Measurements from ENCODE around the gene SUPT3H.

Gene SUPT3H

DNA sequence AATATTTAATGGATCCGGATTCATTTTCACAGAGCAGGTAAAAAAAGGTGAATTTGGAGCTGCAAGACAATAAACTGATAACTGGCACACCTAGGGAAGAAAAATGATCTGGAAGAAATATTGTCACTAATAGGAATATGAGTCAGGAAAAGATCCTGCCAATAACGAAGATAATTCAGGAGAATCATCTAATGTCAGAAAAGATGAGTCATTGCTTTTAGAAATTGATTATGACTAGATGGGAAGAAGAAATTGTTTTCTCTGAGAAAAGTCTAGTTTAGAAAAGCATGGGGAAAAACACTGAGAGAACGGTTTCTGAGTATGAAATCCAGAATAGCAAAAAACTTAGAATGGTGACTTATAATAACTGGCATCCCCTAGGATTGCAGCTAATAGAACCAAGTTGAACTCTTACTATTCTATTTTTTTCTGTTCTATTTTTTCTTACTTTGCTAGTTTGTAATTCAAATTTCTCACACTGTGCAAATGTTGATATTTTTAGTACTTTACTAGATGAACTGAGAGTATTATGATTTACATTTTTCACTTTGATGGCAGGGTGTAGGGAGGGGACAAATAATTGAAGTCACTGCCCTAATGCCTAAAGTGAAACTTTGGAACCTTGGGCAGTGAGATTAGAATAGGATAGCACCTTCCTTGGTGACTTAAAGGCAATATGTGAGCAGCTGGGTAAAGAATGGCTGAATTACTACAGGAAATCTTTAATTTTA lies 38.2 kb upstream of the SUPT3H start:
- TF ChIP-seq GATA3 (IDR thresholded peaks at IDR 0.05; ENCODE audit: low read depth, low read length) (no peak), GATA2 (IDR thresholded peaks at IDR 0.05; ENCODE audit: low read depth, low read length) (no peak)

DNA sequence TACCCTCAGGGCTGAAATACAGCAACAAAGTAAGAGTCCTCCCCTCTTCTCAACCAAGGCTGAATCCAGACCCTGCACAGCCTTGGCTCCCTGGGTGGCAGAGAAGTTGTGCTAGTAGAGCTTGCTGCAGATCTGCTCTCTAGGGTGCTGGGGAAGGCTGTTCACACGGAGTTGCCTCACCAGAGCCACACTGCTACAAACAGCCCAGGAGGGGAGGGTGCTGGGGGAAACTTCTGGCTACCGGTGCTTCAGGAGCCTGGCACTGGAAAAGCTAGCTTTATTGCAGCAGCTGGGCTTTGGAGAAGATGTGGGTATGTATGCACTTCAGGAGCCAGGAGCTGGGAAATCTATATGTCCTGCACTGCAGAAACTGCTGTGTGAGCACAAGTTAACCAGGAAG lies 37.6 kb upstream of the SUPT3H start:
- TF ChIP-seq GATA3 (IDR thresholded peaks at IDR 0.05; ENCODE audit: low read depth, low read length) (no peak), GATA2 (IDR thresholded peaks at IDR 0.05; ENCODE audit: low read depth, low read length) (no peak)

DNA sequence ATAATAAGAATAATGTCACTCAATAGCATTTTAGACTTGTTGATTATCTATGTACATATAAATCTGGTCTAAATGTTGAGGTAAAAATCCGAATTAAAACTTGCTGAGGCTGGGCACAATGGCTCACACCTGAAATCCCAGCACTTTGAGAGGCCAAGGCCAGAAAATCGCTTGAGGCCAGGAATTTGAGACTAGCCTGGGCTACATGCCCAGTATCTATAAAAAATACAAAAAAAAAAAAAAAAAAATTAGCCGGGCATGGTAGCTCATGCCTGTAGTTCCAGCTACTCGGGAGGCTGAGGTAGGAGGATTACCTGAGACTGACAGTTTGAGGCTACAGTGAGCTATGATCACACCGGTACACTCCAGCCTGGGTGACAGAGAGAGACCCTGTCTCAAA lies 34.2 kb upstream of the SUPT3H start:
- no peak for TF ChIP-seq GATA2 (IDR thresholded peaks at IDR 0.05; ENCODE audit: low read depth, low read length)
- TF ChIP-seq GATA3 (IDR thresholded peaks at IDR 0.05; ENCODE audit: low read depth, low read length): no peak

DNA sequence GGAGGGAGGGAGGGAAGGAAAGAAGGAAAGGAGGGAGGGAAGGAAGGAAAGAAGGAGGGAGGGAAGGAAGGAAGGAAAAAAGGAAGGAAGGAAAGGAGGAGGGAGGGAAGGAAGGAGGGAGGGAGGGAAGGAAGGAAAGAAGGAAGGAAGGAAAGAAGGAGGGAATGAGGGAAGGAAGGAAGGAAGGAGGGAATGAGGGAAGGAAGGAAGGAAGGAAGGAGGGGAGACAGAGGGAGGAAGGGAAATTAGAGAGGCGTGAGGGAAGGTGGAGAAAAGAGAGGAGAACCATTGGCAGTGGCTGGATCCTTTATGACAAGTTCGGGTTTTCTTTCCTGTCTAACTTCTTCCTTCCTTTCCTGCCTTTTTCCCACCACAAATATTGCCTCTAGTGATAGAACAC lies 22.3 kb upstream of the SUPT3H start:
- TF ChIP-seq GATA3 (IDR thresholded peaks at IDR 0.05; ENCODE audit: low read depth, low read length) (no peak), GATA2 (IDR thresholded peaks at IDR 0.05; ENCODE audit: low read depth, low read length) (no peak)

DNA sequence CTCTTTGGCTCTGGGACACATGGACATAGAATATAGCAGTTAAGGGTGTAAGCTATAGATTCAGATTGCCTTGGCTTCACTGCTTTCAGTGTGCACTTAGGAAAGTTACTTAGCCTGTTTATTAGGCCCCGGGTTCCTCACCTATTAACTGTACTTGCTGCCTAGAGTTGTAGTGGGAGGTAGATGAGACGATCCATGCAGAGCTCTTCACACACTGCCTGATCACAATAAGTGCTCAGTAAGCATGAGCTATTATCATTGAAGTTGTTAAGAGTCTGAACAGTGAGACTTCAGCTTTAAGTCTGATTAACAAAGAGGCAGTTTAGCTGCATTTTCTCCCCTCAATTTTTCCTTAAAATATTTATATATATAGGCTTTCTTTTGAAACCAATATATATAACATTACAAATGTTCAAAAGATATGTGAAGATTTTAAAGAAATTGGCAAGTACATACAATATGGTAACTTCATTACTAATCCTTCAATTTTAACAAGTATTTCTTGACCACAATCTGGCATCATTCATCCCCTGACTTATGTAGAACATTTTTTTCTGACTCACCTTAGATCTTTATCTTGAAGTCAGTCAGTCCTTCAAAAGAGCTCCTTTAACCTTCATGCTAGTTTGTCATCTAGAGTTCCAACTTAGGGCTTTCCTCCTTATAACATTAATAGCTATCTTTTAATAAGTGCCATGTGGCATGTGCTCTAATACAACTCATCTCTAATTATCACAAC lies 20.5 kb upstream of the SUPT3H start:
- TF ChIP-seq GATA3 (IDR thresholded peaks at IDR 0.05; ENCODE audit: low read depth, low read length): no peak
- no peak for TF ChIP-seq GATA2 (IDR thresholded peaks at IDR 0.05; ENCODE audit: low read depth, low read length)

DNA sequence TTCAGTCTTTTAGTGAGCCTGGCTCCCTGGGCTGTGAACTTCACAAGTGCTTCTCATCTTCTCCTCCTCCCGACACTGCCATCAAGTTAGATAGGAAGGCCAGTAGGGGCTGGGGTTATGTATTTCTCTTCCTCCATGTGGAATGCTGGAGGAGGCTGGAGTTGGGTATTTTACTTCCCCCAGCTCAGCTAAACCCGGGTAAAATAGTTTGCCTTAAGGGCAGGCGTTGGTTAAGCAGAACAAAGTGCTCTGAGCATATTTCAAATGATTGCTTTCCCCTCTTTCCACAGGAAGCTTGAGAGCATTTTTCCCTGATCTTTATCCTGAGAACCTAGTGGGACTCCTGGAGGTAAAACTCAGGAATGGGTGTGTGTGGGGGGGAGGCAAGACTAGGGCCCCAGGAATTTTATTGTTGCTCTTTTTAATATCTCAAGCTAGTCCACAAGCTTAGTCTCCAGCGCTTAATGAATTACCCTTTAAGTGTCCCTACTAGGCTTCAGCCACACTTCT lies 16.9 kb upstream of the SUPT3H start:
- TF ChIP-seq GATA3 (IDR thresholded peaks at IDR 0.05; ENCODE audit: low read depth, low read length) (no peak), GATA2 (IDR thresholded peaks at IDR 0.05; ENCODE audit: low read depth, low read length) (no peak)

DNA sequence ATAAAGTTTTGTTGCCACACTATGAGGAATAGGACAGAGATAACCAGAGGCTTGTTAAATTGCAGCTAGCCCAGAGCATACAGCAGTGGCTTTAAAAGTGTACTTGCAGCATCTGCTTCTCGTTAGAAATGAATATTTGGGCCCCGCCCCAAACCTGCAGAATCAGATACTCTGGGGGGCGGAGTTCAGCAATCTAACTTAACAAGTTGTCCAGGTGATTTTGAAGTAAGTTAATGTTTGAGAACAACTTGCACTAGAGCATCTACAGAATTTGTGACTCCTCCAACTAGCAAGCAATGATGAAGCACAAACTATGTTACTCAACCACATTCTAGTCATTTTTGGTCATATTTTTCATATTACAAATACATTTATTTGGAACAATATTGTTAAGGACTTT lies 10.6 kb upstream of the SUPT3H start:
- no peak for TF ChIP-seq GATA2 (IDR thresholded peaks at IDR 0.05; ENCODE audit: low read depth, low read length)
- no peak for TF ChIP-seq GATA3 (IDR thresholded peaks at IDR 0.05; ENCODE audit: low read depth, low read length)

DNA sequence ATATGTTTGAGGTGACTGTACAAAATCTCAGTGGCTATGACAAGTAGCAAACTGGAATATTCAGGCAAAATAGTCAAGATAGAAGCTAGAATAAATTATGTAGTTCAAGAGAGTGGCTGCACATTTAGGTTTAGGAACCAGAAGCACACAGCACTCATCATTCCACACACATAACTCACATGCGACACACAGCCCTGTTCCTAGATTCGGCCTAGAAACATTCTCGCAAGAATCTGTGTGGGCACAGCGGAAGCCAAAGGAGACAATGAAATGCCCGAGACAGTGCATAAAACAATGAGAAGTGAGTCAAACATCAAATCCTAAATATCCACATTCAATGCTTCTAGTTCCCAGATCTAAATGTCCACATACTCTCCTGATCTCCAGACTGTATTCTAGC lies 9.5 kb upstream of the SUPT3H start:
- TF ChIP-seq GATA2 (IDR thresholded peaks at IDR 0.05; ENCODE audit: low read depth, low read length): no peak
- TF ChIP-seq GATA3 (IDR thresholded peaks at IDR 0.05; ENCODE audit: low read depth, low read length): no peak

DNA sequence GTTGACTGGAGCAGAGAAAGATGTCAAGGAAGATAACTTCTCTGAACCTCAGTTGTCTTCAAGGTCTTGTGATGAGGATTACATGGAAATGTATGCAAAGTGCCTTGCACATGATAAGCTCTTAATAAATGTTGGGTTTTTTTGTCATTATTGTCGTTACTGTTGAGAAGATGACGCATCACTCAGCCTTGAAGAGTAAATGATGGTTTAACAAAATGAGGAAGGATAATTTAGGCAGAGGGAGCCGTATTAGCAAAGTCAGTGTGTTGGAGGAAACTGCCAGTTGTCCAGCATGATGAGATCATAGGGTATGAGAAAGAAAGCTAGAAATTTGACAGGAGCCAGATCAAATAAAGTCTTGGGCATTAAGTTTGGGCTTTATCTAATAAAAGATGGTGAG lies 8.8 kb upstream of the SUPT3H start:
- TF ChIP-seq GATA2 (IDR thresholded peaks at IDR 0.05; ENCODE audit: low read depth, low read length): no peak
- no peak for TF ChIP-seq GATA3 (IDR thresholded peaks at IDR 0.05; ENCODE audit: low read depth, low read length)

DNA sequence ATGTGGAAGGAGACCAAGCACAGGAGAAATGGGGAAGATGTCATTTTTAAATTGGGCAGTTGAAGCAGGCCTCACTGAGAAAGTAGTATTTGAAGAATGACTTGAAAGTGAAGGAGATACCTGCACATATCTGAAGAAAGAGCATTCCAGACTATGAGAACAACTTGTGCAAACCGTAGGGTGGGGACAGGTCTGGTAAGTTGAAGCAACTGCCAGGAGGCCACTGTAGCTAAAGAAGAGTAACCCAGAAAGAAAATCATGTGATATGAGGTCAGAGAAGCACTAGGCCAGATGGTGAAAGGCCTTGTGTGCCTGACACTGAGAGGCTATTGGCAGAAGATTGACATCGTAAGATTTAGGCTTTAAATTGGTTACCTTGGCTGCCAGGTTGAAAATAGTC lies 4.7 kb upstream of the SUPT3H start:
- no peak for TF ChIP-seq GATA3 (IDR thresholded peaks at IDR 0.05; ENCODE audit: low read depth, low read length)
- TF ChIP-seq GATA2 (IDR thresholded peaks at IDR 0.05; ENCODE audit: low read depth, low read length): no peak

DNA sequence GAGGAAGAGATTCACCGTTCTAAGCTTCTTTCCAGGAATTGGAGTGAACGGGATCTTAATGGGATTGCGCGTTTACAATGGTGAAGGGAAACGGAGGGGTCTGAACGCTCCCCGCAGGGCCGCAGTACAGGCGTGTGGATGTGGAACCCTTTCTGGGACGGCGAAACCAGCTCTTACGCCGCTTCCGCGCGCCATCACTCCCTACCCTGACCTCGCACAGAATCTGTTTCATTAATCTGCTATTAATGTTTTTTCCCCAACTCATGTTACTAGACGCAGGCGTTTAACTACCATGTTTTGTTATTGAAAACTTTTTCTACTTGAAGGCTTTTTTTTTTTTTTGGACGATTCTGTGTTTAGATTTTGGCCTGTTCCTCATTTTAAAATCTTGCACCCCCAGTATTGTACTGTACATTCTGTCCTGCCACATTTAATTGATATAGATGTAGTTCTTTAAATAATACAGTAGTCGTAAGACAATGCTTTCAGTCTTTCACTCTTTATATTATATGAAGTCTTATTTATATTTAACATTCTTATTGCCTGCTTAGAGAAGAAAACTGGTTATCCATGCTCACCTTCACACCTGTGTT lies 696 bp upstream of the SUPT3H start:
- TF ChIP-seq GATA3 (IDR thresholded peaks at IDR 0.05; ENCODE audit: low read depth, low read length) (no peak), GATA2 (IDR thresholded peaks at IDR 0.05; ENCODE audit: low read depth, low read length) (no peak)

DNA sequence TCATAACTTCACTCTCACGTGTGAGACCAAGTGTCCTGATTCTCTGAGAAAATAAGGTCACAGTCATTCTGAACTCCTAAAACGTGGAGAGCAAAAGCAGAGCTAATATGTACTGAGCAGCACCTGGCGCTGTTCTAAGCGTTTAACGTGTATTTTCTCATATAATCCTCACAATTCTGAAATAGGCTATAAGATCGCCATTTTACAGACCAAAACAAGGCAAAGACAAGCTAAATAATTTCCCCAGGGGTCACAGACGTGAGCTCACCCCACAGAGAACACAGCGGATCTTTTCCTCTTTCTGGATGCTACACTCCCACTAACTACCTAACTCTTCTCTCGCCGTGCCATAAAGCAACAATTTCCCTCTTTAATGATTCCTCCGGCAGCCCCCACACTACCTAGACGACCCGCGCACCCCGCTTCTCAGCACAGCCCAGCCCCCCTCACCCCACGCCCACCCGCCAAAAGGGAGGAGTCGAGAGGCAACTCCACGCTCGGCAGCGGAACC lies 636 bp downstream of the SUPT3H start:
- TF ChIP-seq GATA3 (IDR thresholded peaks at IDR 0.05; ENCODE audit: low read depth, low read length): no peak
- TF ChIP-seq GATA2 (IDR thresholded peaks at IDR 0.05; ENCODE audit: low read depth, low read length): no peak

DNA sequence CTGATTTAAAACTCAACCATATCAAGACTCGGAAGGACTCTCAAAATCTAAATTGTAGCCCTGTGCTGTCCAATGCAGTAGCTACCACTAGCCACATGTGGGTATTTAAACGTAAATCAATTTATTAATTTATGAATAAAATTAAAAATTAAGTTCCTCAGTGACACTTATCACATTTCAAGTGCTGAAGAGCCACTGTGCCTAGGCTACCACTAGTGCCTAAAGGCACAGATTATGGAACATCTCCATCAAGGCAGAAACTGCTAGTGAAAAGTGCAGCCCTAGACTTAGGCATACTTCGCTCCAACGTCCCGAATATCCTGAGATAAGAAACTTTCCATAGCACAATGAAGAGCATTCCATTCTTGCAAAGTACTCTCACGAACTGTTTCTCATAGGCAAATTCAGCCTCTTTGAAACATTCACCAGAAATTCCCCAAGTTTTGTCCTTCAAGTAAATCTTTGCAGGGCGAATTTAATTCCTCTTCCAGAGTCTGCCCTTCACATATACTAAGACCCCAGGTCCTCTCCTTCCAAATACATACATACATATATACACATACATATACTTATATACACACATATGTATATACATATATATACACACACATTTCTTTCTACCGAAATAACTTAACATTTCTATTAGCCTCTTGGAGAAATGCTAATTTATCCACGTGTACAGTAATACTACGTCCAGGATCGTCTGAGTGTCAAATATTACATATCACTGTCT lies 1.3 kb downstream of the SUPT3H start:
- TF ChIP-seq GATA3 (IDR thresholded peaks at IDR 0.05; ENCODE audit: low read depth, low read length) (no peak), GATA2 (IDR thresholded peaks at IDR 0.05; ENCODE audit: low read depth, low read length) (no peak)

DNA sequence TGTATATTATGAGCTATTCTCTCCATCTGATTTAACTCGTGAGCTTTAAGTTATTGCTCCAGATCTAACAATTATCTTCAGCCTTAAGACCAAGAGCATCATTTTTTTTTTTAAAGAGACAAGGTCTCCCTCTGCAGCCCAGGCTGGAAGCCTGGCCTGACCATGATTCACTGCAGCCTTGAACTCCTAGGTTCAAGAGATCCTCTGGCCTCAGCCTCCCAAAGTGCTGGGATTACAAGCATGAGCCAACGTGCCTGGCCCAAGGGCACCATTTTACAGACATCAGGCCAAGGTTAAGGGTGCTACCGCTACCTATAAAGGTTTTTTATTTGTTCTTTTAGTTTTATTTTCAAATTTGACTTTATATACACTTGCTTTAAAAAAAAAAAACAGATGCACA lies 2.3 kb downstream of the SUPT3H start:
- TF ChIP-seq GATA3 (IDR thresholded peaks at IDR 0.05; ENCODE audit: low read depth, low read length) (no peak), GATA2 (IDR thresholded peaks at IDR 0.05; ENCODE audit: low read depth, low read length) (no peak)
